ENCODE measurements around the gene TLR7.

TLR7 gene

GRCh38 chrX:12891915-12892506 lies 25.1 kb downstream of the TLR7 start:
- no peak for DNase-seq

- no peak for DNase-seq
Measured at GRCh38 chrX:12892716-12893115, 25.8 kb downstream of the TLR7 start.

- DNase-seq, result no peak
Measured at GRCh38 chrX:12894074-12895030, 27.5 kb downstream of the TLR7 start.

GRCh38 chrX:12895866-12896265 lies 29.0 kb downstream of the TLR7 start:
- no peak for DNase-seq

- no peak for DNase-seq
Measured at GRCh38 chrX:12896935-12897334, 30.1 kb downstream of the TLR7 start.

- no peak for DNase-seq
Measured at GRCh38 chrX:12898073-12898472, 31.2 kb downstream of the TLR7 start.

- DNase-seq, result no peak
Measured at GRCh38 chrX:12899506-12899905, 32.6 kb downstream of the TLR7 start.

GRCh38 chrX:12901486-12901885 lies 34.6 kb downstream of the TLR7 start:
- peak; percentile 7 for DNase-seq

GRCh38 chrX:12903646-12904045 lies 36.8 kb downstream of the TLR7 start:
- DNase-seq, result no peak

GRCh38 chrX:12906046-12906761 lies 39.3 kb downstream of the TLR7 start, which contains the start of gene TLR8:
TSS of gene TLR8 (plus strand) at chrX:12906620. CDS start at chrX:12906707, 87 bp downstream.
- no peak for DNase-seq

- no peak for DNase-seq
Measured at GRCh38 chrX:12910423-12911121, 43.7 kb downstream of the TLR7 start.

GRCh38 chrX:12911122-12911470 lies 44.2 kb downstream of the TLR7 start:
- DNase-seq, result no peak

- DNase-seq, result no peak
Measured at GRCh38 chrX:12912791-12913482, 46.1 kb downstream of the TLR7 start.

- no peak for DNase-seq
Measured at GRCh38 chrX:12917753-12918152, 50.9 kb downstream of the TLR7 start.

- DNase-seq, result no peak
Measured at GRCh38 chrX:12919051-12919450, 52.2 kb downstream of the TLR7 start.

- no peak for DNase-seq
Measured at GRCh38 chrX:12919620-12920019, 52.7 kb downstream of the TLR7 start.

GRCh38 chrX:12920990-12921389 lies 54.1 kb downstream of the TLR7 start:
- DNase-seq, result no peak

- no peak for DNase-seq
Measured at GRCh38 chrX:12921886-12922598, 55.2 kb downstream of the TLR7 start.

GRCh38 chrX:12922599-12922919 lies 55.7 kb downstream of the TLR7 start:
- DNase-seq, result no peak

- DNase-seq, result no peak
Measured at GRCh38 chrX:12929701-12930100, 62.8 kb downstream of the TLR7 start.

- no peak for DNase-seq
Measured at GRCh38 chrX:12930150-12930549, 63.3 kb downstream of the TLR7 start.

GRCh38 chrX:12932244-12932643 lies 65.4 kb downstream of the TLR7 start:
- no peak for DNase-seq
